GM18951 (cell line): Measurements from ENCODE around the gene AR.

Source experiments
- POLR2A ChIP-seq: IDR thresholded peaks from 4 replicates; pipeline ENCODE4 v1.6.1; 2011; ENCODE audit warnings: mild to moderate bottlenecking; ENCODE audit not compliant: insufficient read length, insufficient read depth; ENCODE audit errors: extremely low read depth
- in situ Hi-C: fragments of 300-500 bp; cut with MboI; formaldehyde crosslinking; loops from one replicate; pipeline ENCODE4 v1.12.0; 2022; ENCODE audit warnings: low sequenced_read_pairs, mixed read lengths, inconsistent platforms; ENCODE audit not compliant: unreplicated experiment

Gene AR

DNA sequence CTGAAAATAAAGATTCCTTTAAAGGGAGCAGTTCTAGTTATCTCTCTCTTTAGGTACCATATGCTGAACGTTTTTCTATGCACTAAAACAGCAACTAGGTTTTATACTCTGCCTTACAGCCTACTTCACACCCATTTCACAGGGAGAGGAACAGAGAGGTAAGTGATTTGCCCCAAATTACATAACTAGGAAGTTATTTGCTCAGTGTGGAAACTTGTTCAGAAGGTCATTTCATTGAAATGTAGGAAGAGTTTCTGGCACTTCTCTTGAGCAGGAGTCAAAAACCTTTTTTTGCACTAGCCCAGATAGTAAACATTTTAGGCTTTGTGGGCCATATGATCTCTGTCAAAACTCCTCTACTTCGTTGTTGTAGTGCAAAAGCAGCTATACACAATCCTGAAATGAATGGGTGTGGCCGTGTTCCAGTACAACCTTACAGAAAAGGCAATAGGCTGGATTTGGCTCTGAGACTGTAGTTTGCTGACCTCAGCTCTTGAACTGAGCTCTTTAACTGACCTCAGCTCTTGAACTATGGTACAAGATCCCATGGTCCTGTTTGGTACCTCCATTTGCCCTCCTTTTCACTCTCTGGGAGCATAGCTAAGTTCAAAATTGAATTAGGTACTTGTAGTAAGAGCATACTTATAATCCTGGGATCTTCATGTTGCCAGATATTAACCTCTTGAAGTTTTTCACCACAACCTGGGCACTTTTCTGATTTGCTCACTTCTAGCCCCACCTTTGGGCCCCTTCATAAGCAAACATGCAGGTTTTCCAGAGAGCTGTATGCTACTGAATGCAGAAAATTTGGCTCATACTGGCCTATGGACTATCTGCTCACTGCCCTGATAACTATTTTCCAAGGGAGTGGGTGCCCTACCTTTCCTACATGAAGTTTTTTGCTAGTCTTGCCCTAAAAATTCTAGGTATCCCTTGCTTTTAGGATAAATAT is 53.3 kb downstream of the AR start:
- in situ Hi-C loops = no loop called here
- TF ChIP-seq POLR2A = no peak

DNA sequence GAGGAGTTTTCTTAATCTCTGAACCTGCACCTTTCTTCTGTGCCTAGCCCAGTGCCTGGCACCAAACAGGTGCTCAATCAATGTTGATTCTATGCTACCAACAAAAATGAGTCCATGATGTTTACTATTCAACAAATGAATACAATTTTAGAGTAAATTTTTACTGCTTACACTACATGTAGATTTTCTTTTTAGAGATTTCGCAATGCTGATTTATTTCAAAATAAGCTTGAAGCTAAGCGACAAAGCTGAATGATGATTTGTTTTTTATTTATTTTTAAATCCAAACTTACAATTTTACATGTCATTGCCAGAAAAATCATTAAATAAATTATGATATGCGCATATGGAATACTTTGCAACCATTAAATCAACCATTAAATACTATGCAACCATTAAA is 55.7 kb downstream of the AR start:
- in situ Hi-C loops = no loop called here
- TF ChIP-seq POLR2A = no peak

DNA sequence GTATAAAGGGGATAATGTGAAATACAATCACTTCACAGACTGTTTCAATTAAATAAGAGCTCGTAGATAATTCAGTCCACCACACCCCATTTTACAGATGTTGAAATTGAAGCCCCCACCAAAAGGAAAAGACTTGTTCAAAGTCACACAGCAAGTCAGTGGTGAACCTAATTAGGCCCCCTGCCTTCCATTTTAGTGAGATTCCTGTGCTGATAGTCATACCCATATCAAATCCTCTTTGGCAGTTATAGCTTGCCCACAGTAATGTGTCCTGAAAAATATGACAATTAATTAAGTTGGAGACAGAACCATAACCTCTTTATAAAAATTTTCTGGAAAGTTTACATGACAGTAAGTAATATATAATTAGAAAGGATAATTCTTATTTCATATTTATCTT is 58.0 kb downstream of the AR start:
- TF ChIP-seq POLR2A = no peak
- in situ Hi-C loops = no loop called here

DNA sequence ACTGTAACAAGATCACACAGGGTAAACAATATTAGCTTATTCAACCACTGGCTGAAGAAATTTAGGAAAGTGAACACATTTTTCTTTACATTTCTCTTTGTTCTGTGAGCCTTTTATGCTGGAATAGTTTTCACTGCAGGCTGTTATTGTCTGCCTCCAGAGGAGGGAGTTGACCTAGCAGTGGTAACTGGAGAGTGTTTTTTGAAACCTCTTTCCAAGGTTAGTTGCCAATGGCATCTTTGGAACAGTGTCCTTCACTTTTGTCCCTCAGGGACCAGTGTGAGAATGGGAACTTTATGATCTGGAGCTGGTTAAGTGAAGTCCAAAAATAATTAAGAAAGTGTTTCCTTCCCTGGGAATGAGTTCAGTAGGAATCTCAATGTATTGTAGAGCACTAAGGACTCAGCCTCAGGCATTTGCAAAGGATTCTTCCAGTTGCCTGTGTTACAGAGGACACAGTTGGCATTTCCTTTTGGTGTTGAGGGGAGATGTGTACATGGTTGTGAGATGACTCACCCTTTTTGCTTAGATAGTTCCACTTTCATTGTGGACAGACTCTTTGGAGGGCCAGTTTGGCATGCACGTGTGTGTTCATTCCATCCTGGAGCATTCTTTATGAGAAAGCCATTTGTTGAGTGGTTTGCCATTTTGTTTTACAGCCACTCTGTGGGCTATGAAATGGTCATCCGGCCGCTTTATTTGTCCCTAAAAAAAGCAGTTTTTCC is 61.3 kb downstream of the AR start:
- no peak for TF ChIP-seq POLR2A
- in situ Hi-C loops = no loop called here

DNA sequence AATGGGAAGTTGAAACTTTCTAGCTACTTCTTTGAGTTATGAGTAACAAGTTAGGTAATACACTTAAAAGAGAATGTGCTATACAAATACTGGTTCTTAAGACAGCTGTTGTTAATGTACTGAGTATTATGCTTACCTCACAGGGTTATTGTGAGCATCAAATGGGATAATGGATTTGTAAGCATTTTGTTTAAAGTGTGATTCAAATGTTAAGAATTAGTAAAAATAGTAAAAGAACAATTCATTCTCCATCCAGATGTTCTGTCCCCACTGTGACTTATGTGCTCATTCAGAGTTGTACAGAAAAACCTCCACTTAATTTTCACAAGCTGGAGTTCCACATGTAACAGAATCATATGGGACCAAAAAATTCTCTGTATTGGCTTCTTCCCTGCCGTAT is 63.6 kb downstream of the AR start:
- no peak for TF ChIP-seq POLR2A
- in situ Hi-C loops = no loop called here

DNA sequence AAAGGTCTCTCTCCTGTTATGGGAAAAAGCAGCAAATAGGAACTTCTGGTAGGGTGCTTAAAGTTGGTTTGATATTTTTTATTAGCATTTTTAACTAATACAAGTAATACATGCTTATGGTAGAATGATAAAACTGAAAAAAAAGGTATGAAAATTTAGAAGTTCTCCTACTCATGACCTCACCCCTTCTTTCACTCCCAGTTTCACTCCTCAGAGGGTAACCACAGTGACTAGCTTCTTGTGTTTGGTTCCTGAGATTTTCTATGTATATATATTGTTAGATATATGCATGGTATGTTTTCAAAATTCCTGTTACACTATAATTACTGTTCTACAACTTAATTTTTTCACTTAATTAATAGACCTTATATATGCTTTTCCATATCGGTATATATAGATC is 66.5 kb downstream of the AR start:
- in situ Hi-C loops = no loop called here
- no peak for TF ChIP-seq POLR2A

DNA sequence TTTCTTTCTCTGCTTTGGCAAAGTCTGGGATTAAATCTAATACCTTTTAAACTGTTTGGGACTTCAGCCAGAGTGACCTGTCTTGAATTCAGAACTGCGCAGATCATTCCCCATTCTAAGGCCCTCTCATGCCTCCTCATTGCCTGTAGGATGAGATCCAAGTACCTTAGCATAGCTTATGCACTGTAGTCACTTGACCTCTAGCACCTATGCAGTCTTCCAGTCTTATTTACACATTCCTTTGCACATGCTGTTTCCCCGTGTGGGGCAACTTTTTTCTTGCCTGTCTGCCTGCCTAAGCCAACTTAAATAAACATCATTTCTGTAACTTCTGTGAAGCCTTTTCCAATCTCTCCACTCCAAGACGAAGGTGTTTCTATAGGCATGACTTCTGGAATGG is 68.4 kb downstream of the AR start:
- in situ Hi-C loops = no loop called here
- TF ChIP-seq POLR2A = no peak

DNA sequence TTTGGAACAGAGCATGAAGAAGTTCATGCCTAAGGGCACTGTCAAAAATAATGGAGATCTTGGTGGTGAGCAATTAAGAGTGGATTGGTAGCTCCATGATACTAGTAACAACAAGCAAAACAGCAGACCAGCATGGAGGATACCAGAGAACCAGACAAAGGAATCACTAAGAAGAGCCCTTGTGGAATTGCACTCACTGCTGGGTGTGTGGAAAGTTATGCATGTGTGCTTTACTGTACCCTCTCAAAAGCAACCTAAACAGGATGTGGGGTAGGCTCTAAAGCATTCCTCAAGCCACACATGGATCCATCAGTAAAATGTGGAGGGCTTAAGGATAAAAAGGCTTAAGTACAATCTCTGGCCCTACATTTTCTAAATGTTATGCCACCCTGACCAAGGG is 69.5 kb downstream of the AR start:
- TF ChIP-seq POLR2A = no peak

DNA sequence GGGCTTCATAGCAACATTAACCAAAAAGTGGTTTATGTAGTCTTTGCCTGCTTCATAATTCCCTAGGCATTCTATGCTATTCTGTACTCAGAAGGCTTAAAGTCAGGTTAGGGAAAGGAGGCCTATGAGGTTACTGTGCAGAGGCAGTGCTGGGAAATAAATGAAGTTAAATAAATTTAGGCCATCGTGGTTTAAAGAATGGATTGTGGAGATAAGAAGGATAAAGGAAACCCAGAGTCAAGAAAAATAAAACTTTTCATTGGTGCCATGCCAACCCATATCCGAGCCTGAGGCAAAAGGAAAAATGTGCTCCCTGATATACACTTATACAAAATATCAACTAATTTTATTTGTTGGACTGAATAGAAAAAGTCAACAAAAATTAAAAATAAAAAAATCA is 70.2 kb downstream of the AR start:
- in situ Hi-C loops = no loop called here
- TF ChIP-seq POLR2A = no peak

More for the DNA sequence above, 69.5 kb downstream of the AR start:
- in situ Hi-C loops = no loop called here

DNA sequence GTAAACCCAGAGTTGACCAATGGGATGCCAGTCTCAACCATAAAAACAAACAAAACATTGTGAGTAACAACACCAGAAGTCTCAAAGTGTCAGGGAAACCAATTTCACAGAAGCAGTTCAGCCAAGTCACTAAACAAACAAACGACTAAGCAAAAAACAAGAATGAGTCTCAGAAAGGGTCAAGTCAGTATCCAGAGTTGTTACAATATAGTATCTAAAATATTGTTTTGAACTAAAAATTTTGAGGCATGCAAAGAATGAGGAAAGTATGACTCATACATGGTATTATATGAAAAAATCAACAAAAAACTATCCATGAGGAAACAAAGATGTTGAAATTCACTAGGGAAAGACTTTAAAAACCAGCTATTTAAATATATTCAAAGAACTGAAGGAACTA is 70.6 kb downstream of the AR start:
- TF ChIP-seq POLR2A = no peak
- in situ Hi-C loops = no loop called here

DNA sequence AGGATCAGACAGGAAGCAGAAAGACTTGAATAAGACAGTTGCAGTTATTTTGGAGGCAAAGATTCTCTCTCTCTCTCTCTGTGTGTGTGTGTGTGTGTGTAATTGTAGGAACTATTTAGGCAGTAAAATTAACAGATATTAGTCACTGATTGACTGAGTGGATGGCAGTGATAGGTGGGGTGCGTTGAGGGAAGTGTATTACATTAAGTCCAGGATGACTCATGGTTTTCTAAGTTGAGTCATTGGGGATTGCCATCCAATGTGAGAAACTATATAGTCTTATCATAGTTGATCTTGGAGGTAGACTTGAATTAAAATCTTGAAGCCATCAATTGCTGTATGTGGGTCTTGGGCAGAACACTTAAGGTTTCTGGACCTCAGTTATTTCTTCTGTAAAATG is 75.4 kb downstream of the AR start:
- TF ChIP-seq POLR2A = no peak
- in situ Hi-C loops = no loop called here

DNA sequence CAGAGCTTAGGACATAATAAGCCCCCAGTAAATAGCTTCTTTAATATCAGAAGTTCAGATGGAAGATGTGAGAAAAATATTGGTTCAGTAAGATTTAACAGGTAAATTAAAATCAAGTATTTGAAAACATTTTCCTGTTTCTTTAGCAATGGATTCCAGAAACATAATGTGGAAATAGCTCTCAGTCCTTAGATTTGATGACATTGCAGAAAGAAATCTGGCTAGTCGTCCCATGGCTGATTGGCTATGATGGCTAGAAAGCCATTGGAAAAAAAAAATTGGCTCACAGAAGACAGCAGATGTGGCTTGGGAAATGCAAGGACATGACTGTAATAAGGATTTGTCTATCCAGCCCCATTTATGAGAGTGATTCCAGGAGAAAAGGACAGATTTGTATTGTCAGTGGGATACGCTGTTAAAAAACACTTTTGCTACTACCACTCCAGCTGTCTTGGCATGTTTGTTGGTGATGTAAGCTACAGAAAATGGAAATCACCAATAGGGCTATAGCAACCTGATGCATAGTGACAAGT is 78.3 kb downstream of the AR start:
- no peak for TF ChIP-seq POLR2A
- in situ Hi-C loops = no loop called here

DNA sequence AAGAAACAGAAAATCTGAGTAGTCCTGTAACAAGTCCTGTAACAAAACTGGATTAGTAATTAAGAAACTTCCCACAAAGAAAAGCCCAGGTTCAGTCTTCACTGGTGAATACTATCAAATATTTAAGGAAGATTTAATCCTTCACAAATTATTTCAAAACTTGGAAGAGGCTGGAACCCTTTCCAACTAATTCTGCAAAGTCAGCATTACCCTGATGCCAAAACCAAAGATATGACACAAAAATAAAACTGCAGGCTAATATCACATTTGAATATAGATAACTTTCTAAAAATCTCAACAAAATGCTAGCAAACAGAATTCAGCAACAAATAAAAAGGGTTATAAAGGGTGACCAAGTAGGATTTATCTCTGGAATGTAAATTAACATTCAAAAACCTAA is 80.5 kb downstream of the AR start:
- in situ Hi-C loops = no loop called here
- no peak for TF ChIP-seq POLR2A

DNA sequence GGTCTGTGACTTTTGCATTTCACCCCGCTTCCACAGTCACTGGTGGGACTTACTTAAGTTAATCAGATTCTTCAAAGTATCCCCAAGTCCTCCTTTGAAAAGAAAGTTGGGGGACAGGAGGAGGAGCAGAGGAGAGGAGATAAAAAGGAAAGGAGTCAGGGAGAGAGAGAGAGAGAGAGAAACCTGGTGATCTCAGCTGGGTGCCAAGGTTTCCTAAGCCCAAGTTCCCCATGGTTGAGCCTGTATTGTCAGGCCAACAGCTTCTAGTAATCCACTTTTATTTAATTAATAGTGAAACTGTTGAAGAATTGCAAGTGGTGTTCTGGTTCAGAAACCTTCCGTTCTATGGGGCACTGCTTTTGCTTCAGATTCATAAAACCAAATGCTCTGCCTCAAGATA is 91.6 kb downstream of the AR start:
- in situ Hi-C loops = no loop called here

More for the DNA sequence above, 91.6 kb downstream of the AR start:
- no peak for TF ChIP-seq POLR2A
